IPS-NIHi11 (cell line): ENCODE measurements around the gene CCSER2.
A peak's percentile ranks its signal among the peaks of the same experiment; 100 is the strongest.
"Not testable (repeated sequence)": the region's sequence is repeated elsewhere in the genome, so short reads cannot be mapped to it uniquely, and the experiment has no call there.

ENCODE experiments used
- DNase-seq: peaks from one replicate; pipeline ENCODE4 v3.0.0; 2012; ENCODE audit warnings: mixed read lengths, low spot score

Gene CCSER2

GRCh38 chr10:84522612-84523462 lies 194.4 kb downstream of the CCSER2 start:
- DNase-seq = no peak

DNA sequence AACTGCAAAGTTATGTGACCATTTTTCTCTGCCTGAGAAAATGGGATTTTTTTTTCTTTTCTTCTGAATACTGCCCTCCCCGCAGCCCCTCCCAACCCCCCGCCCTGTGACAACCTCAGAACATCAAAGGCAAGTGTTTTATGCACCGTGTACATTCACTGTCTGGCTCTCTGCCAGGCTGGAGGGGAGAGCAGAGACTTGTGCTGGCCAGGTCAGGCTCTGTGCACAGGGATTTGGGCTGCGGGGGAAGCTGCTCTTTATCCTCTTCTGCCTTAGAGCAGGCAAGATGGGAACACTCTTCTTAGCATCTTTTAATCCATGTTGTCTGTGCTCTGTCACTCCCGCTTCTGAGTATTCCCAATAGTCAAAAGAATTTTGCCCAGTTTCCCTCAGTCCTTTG lies 195.1 kb downstream of the CCSER2 start:
- no peak for DNase-seq

DNA sequence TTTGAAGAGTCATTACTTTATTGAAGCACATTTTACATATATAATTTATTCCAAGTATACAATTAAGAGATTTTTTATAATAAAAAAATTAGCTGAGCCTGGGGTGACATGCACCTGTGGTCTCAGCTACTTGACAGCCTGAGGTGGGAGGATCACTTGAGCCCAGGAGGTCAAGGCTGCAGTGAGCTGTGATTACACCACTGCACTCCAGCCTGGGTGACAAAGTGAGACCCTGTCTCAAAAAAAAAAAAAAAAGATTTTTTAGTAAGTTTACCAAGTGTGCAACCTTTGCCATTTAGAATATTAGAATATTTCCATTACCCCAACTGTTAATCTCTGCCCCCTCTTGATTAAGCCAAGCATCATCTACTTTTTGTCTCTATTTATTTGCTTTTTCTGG lies 196.0 kb downstream of the CCSER2 start:
- no peak for DNase-seq

DNA sequence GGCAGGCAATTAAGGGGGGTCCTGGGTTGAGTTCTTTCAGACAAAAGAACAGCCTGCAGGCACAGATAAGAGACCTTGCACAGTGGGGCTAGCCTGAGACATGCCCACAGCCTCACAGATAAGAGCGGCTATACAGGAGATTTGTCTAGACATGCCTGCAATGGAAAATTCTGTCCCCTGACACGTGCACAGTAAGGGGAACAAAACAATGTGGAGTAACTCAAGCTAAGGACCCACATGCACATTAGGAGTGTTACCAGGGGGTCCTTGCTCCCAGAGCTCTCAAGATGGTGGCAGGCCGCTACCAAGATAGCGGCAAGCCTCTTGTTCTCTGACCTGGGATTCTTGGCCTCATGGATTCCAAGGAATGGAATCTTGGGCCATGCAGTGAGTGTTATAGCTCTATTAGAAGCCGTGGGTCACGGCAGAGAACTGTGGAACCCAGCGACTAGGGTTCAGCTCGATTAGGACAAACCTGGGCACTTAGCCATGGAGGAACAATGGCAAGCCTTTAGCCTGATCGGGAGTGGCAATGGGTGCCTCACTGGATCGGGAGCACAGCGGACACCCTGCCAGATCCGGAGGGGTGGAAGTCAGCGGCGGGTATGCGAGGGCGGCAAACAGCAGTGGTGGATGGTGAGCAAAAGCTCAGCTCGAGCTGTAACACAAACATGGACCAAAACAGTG lies 196.9 kb downstream of the CCSER2 start:
- DNase-seq = no peak

GRCh38 chr10:84525807-84526182 lies 197.4 kb downstream of the CCSER2 start:
- not testable (repeated sequence) for DNase-seq

- not testable (repeated sequence) for DNase-seq
Measured at GRCh38 chr10:84527386-84527785, 199.0 kb downstream of the CCSER2 start.

DNA sequence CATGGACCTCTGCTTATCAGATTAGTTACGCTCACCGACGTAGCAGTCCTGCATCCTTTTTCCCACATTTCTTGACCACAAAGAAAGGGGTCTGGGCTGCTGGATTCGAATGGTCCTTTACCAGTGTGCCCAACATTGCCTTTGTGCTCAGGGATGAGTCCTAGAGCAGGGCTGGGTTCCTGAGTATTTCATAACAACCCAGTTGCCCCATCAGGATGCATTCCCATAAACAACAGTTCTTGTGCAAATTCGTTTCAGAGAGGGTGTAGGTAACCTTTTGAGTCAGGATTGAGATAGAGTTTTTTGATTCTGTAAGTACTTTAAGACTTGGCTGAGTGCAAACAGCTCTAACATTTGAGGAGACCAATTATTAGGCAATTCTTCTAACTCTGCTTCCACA lies 200.1 kb downstream of the CCSER2 start:
- not testable (repeated sequence) for DNase-seq

DNA sequence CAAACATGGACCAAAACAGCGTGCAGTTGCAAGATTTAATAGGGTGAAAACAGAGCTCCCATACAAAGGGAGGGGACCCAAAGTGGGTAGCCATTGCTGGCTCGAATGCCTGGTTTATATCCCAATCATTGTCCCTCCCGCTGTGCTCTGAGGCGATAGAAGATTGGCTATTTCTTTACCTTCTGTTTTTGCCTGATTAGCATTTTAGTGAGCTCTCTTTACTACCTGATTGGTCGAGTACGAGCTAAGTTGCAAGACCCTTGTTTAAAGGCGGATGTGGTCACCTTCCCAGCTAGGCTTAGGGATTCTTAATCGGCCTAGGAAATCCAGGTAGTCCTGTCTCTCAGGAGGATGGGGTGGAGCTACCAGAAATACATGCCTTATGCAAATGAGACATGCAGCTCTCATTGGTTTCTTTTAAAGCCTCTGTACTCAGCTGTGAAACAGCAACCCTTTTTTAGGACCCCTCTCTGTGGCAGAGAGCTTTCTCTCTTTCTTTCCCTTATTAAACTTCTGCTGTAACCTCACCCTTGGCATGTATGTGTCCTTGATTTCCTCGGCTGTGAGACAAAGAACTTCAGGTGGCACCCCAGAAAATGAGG lies 202.4 kb downstream of the CCSER2 start:
- DNase-seq = no peak

DNA sequence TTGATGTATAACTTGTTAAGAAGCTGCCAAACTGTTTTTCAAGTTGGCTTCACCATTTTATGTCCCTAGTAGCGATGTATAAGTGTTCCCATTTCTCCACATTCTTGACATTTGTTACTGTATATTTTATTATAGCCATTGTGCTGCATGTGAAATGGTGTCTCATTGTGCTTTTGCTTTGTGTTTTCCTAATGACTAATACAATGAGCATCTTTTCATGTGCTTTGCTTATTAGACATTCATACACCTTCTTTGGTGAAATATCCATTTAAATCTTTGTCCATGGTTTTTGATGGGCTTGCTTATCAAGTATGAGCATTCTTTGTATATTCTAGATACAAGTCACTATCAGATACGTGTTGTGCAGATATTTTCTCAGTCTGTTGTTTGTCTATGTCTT lies 203.0 kb downstream of the CCSER2 start:
- DNase-seq = no peak

DNA sequence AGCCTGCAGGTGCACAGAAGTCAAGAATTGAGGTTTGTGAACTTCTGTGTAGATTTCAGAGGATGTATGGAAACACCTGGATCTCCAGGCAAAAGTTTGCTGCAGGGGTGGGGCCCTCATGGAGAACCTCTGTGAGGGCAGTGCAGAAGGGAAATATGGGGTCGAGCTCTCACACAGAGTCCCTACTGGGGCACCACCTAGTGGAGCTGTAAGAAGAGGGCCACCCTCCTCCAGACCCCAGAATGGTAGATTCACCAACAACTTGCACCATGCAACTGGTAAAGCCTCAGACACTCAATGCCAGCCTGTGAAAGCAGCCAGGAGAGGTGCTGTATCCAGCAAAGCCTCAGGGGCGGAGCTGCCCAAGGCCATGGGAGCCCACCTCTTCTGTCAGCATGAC lies 205.8 kb downstream of the CCSER2 start:
- no peak for DNase-seq

- DNase-seq = peak; percentile 80
Measured at GRCh38 chr10:84537447-84537931, 209.1 kb downstream of the CCSER2 start.

GRCh38 chr10:84538036-84538435 lies 209.6 kb downstream of the CCSER2 start:
- no peak for DNase-seq

- DNase-seq = no peak
Measured at GRCh38 chr10:84539216-84539615, 210.8 kb downstream of the CCSER2 start.

- no peak for DNase-seq
Measured at GRCh38 chr10:84540022-84540616, 211.7 kb downstream of the CCSER2 start.

- DNase-seq = peak; percentile 84
Measured at GRCh38 chr10:84540617-84541288, 212.4 kb downstream of the CCSER2 start.

GRCh38 chr10:84541289-84541637 lies 212.9 kb downstream of the CCSER2 start:
- peak; percentile 61 for DNase-seq

GRCh38 chr10:84542522-84543490 lies 214.4 kb downstream of the CCSER2 start:
- DNase-seq = no peak

- no peak for DNase-seq
Measured at GRCh38 chr10:84543948-84544347, 215.6 kb downstream of the CCSER2 start.

DNA sequence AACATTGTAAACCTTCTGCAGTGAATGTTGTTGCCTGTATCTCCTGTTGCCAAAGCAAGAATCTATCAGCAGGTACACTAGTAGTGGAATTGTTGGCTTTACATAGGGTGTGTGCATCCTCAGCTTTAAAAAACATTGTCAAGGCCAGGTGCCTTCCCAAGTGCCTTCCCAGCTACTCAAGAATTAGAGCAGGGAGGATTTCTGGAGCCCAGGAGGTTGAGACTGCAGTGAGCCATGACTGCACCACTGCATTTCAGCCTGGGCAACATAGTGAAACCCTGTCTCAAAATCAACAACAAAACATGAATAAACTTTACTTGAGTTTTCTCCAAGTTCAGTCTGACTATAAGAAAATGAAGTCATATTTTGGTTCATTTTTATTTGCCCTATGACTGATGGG lies 217.3 kb downstream of the CCSER2 start:
- no peak for DNase-seq

GRCh38 chr10:84546609-84547008 lies 218.2 kb downstream of the CCSER2 start:
- no peak for DNase-seq

- no peak for DNase-seq
Measured at GRCh38 chr10:84547616-84548015, 219.2 kb downstream of the CCSER2 start.
